Colonic mucosa (tissue), 4 donors: ENCODE results near the gene SLC36A3. TPM values are rescaled to one million over a fixed set of nuclear protein-coding genes. Genes with fewer than 3 reads are reported as not detected.

Experiments used
- DNase-seq: peaks from one replicate; pipeline ENCODE4 v3.0.0-alpha.2; 2020
- H3K27ac ChIP-seq: fragments of 200-600 bp; one replicate; pipeline ENCODE4 v1.8.0; 2021
- H3K27me3 ChIP-seq: fragments of 200-600 bp; one replicate; pipeline ENCODE4 v1.8.0; 2021
- H3K36me3 ChIP-seq: fragments of 200-600 bp; one replicate; pipeline ENCODE4 v1.8.0; 2021
- H3K4me1 ChIP-seq: fragments of 200-600 bp; one replicate; pipeline ENCODE4 v1.8.0; 2021; ENCODE audit warnings: mild to moderate bottlenecking
- H3K4me3 ChIP-seq: fragments of 200-600 bp; one replicate; pipeline ENCODE4 v1.8.0; 2021
- H3K9ac ChIP-seq, 2 donors: one replicate each; pipeline ENCODE4 v1.7.0; 2013; ENCODE audit warnings: control low read depth in 2 of 2, low read depth in 2 of 2, low read length in 2 of 2
- H3K9me3 ChIP-seq: fragments of 200-600 bp; one replicate; pipeline ENCODE4 v1.8.0; 2021
- CTCF ChIP-seq: fragments of 200-600 bp; IDR thresholded peaks from one replicate; pipeline ENCODE4 v1.8.0; 2022; ENCODE audit warnings: antibody characterized with exemption, mild to moderate bottlenecking
- intact Hi-C: fragments of 100-400 bp; cut with DNase I; formaldehyde crosslinking; loops from one replicate; pipeline ENCODE4 v1.14.1; 2022
- total RNA-seq, 2 donors: library from RNA; stranded (reverse); fragmentation: NEBNext Ultra II Directional in 1 of 2; extraction: Animal tissue kit (Norgen Biotek cat#: 25700) in 1 of 2; gene quantifications; one replicate each; pipeline ENCODE4 v1.2.1, GENCODE V29; 2021
- donor health status: healthy.
- donor health status: DM: no; HTN: no; CAD: no.
- donor health status: DM: no; HTN: no; CAD: no.

Gene SLC36A3
- total RNA-seq, 2 donors from 2014 or later, result not detected

- Histone ChIP-seq H3K27me3 (no peaks in the 10 kb centered on the region), H3K9ac (no peak overlapping the region), H3K27ac (no peak overlapping the region), H3K4me3 (no peak overlapping the region), H3K36me3 (no peaks in the 10 kb centered on the region), H3K4me1 (no peaks in the 10 kb centered on the region), H3K9me3 (no peaks in the 10 kb centered on the region)
- intact Hi-C loops, result no loop called here
- DNase-seq, result no peak
- TF ChIP-seq CTCF, result no peak
Measured at GRCh38 chr5:151328734-151329133, 25.2 kb upstream of the SLC36A3 start.

- intact Hi-C loops, result no loop called here
Measured at GRCh38 chr5:151327585-151327984, 24.0 kb upstream of the SLC36A3 start.

GRCh38 chr5:151326266-151326665, 22.7 kb upstream of the SLC36A3 start:
- no peaks in the 10 kb centered on the region for H3K9me3 ChIP-seq
- H3K36me3 ChIP-seq, result no peaks in the 10 kb centered on the region
- no peak overlapping the region for H3K4me3 ChIP-seq
- no peaks in the 10 kb centered on the region for H3K4me1 ChIP-seq
- no peak overlapping the region for H3K9ac ChIP-seq
- H3K27me3 ChIP-seq, result no peaks in the 10 kb centered on the region
- intact Hi-C loops, result no loop called here
- no peak for DNase-seq
- no peak for TF ChIP-seq CTCF
- no peak overlapping the region for H3K27ac ChIP-seq

More at GRCh38 chr5:151327585-151327984, 24.0 kb upstream of the SLC36A3 start:
- Histone ChIP-seq H3K9me3 (no peaks in the 10 kb centered on the region), H3K27me3 (no peaks in the 10 kb centered on the region), H3K4me1 (no peaks in the 10 kb centered on the region), H3K9ac (no peak overlapping the region), H3K27ac (no peak overlapping the region), H3K36me3 (no peaks in the 10 kb centered on the region), H3K4me3 (no peak overlapping the region)
- TF ChIP-seq CTCF, result no peak
- DNase-seq, result no peak

GRCh38 chr5:151320481-151320880, 16.9 kb upstream of the SLC36A3 start:
- intact Hi-C loops, result no loop called here
- no peaks in the 10 kb centered on the region for H3K27me3 ChIP-seq
- no peak overlapping the region for H3K27ac ChIP-seq
- no peaks in the 10 kb centered on the region for H3K4me1 ChIP-seq
- H3K4me3 ChIP-seq, result no peak overlapping the region
- TF ChIP-seq CTCF, result no peak
- DNase-seq, result no peak
- no peaks in the 10 kb centered on the region for H3K9me3 ChIP-seq
- no peaks in the 10 kb centered on the region for H3K36me3 ChIP-seq
- no peak overlapping the region for H3K9ac ChIP-seq

GRCh38 chr5:151318850-151319732, 15.5 kb upstream of the SLC36A3 start:
- H3K27ac ChIP-seq, result no peak overlapping the region
- no peak for DNase-seq

More at GRCh38 chr5:151318850-151319732, 15.5 kb upstream of the SLC36A3 start:
- intact Hi-C loops, result no loop called here
- no peak for TF ChIP-seq CTCF
- H3K4me1 ChIP-seq, result no peaks in the 10 kb centered on the region
- H3K9me3 ChIP-seq, result no peaks in the 10 kb centered on the region
- no peaks in the 10 kb centered on the region for H3K27me3 ChIP-seq
- H3K36me3 ChIP-seq, result no peaks in the 10 kb centered on the region
- H3K9ac ChIP-seq, result no peak overlapping the region
- H3K4me3 ChIP-seq, result no peak overlapping the region
